AG09319 (cell line): ENCODE measurements around the gene SLC27A5.

Source experiments
- DNase-seq: peaks from one replicate; pipeline ENCODE4 v3.0.0-alpha.2; 2010; ENCODE audit warnings: low read depth; ENCODE audit errors: extremely low read depth
- CTCF ChIP-seq: IDR thresholded peaks from 2 replicates; pipeline ENCODE4 v1.5.1; 2011; ENCODE audit warnings: low read depth, mild to moderate bottlenecking, inconsistent platforms, low read length, moderate library complexity

SLC27A5 gene

GRCh38 chr19:58538257-58539168, 26.7 kb upstream of the SLC27A5 start:
- TF ChIP-seq CTCF: no peak
- no peak for DNase-seq

GRCh38 chr19:58536852-58537798, 25.3 kb upstream of the SLC27A5 start:
- no peak for TF ChIP-seq CTCF
- DNase-seq: no peak

GRCh38 chr19:58535857-58536256, 24.1 kb upstream of the SLC27A5 start:
- DNase-seq: no peak
- no peak for TF ChIP-seq CTCF

- no peak for TF ChIP-seq CTCF
- DNase-seq: no peak
Observed at GRCh38 chr19:58531034-58531840, 19.4 kb upstream of the SLC27A5 start.

GRCh38 chr19:58529405-58529804, 17.6 kb upstream of the SLC27A5 start:
- no peak for TF ChIP-seq CTCF
- no peak for DNase-seq

GRCh38 chr19:58522709-58523108, 10.9 kb upstream of the SLC27A5 start:
- no peak for DNase-seq
- no peak for TF ChIP-seq CTCF
